ENCODE data around the gene PRKCZ. TPM values are rescaled to one million over a fixed set of nuclear protein-coding genes. Genes with fewer than 3 reads are reported as not detected.
"Not testable (repeated sequence)": the region's sequence is repeated elsewhere in the genome, so short reads cannot be mapped to it uniquely, and the experiment has no call there.

PRKCZ gene
- polyA plus RNA-seq, 1 of the 3 experiments (the other 2 are of a cell fraction) = 24.2 TPM

DNA sequence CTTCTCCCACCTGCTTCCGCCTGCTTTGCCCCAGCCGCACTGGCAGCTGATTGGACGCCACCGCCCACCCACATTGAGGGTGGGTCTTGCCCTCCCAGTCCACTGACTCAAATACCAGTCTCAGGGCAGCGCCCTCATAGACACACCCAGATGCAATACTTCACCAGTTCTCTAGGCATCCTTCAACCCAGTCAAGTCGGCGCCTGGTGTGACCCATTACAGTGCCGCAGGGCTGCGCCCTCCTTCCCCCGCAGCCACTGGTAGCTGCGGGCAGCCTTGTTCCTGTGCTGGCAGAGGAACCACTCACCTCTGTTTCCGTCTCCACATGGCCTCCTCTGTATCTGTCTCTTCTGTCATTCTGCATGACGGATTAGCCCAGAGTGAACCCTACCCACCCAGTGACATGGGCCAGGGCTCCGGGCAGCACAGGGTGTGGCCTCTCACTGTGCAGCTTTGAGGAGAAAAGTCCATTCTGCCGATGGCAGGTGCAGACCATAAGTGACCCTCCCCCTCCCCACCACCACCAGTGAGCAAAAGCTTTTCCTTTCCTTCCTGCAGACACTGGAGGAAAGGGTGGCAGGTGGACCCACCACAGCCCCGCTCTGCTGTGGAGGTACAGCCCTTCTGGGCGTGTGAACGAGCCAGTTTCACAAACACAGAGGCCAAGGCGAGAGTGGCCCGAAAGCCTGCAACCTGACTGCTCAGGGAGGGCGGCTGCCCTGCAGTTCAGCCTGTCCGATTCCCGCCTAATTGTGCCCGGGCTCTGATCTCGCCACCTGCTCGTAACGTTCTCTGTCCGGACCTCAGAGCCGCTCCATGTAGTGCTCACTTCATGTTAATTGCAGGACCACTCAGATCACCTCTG lies 87.3 kb downstream of the PRKCZ start:
- H3K4me3 ChIP-seq (ENCODE audit: low read depth in 2 of 2, low read length in 1 of 2) = no peak overlapping the region
- H3K27me3 ChIP-seq (ENCODE audit: insufficient read depth) = no peaks in the 10 kb centered on the region
- H3K36me3 ChIP-seq (replicated peaks in 1 of 2; ENCODE audit: control insufficient read depth in 1 of 2, insufficient read depth in 2 of 2, low read length in 1 of 2) = no peaks in the 10 kb centered on the region
- H3K4me1 ChIP-seq (ENCODE audit: control insufficient read depth in 1 of 2, insufficient read depth in 2 of 2, low read depth in 1 of 2, low read length in 1 of 2) = peaks cover 0 to 28% of the 10 kb centered on the region in 2 experiments; a peak in 2 of 4 replicates
- no peaks in the 10 kb centered on the region for H3K9me3 ChIP-seq
- no peak overlapping the region for H2AFZ ChIP-seq (ENCODE audit: low read depth)
- DNase-seq = no peak
- TF ChIP-seq, protein P1, sequence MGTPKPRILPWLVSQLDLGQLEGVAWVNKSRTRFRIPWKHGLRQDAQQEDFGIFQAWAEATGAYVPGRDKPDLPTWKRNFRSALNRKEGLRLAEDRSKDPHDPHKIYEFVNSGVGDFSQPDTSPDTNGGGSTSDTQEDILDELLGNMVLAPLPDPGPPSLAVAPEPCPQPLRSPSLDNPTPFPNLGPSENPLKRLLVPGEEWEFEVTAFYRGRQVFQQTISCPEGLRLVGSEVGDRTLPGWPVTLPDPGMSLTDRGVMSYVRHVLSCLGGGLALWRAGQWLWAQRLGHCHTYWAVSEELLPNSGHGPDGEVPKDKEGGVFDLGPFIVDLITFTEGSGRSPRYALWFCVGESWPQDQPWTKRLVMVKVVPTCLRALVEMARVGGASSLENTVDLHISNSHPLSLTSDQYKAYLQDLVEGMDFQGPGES (IDR thresholded peaks at IDR 0.05; ENCODE audit: low read depth, low read length) = no peak
- TF ChIP-seq RXRA (IDR thresholded peaks at IDR 0.05; ENCODE audit: borderline replicate concordance, low read depth) (no peak), EZH2phosphoT487 (IDR thresholded peaks at IDR 0.05; ENCODE audit: borderline replicate concordance, low read depth) (no peak), NFIC (IDR thresholded peaks at IDR 0.05; ENCODE audit: borderline replicate concordance) (no peak), RFX5 (IDR thresholded peaks at IDR 0.05; ENCODE audit: low read length) (no peak), CHD2 (IDR thresholded peaks at IDR 0.05; ENCODE audit: low read length, partially characterized antibody) (no peak), YY1 (IDR thresholded peaks at IDR 0.05; ENCODE audit: low read depth) (no peak), FOXJ3 (CRISPR knock-in tag; IDR thresholded peaks at IDR 0.05) (no peak), TAF1 (IDR thresholded peaks at IDR 0.05; ENCODE audit: borderline replicate concordance, low read depth, low read length) (no peak), RCOR1 (IDR thresholded peaks at IDR 0.05; ENCODE audit: low read length) (no peak), JUND (IDR thresholded peaks at IDR 0.05) (no peak), ELF1 (IDR thresholded peaks at IDR 0.05) (no peak), POLR2AphosphoS5 (IDR thresholded peaks at IDR 0.05; ENCODE audit: low read depth, low read length) (no peak), GABPA (IDR thresholded peaks at IDR 0.05; ENCODE audit: low read depth) (no peak), GATA2 (CRISPR knock-in tag; IDR thresholded peaks at IDR 0.05) (no peak), TEAD4 (IDR thresholded peaks at IDR 0.05; ENCODE audit: borderline replicate concordance, insufficient read depth) (no peak)
- TF ChIP-seq, protein P2, sequence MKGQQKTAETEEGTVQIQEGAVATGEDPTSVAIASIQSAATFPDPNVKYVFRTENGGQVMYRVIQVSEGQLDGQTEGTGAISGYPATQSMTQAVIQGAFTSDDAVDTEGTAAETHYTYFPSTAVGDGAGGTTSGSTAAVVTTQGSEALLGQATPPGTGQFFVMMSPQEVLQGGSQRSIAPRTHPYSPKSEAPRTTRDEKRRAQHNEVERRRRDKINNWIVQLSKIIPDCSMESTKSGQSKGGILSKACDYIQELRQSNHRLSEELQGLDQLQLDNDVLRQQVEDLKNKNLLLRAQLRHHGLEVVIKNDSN (IDR thresholded peaks at IDR 0.05; ENCODE audit: borderline replicate concordance, low read depth) = no peak
- no peaks in the 10 kb centered on the region for H3K79me2 ChIP-seq (ENCODE audit: insufficient read depth)
- H3K4me2 ChIP-seq = no peak overlapping the region
- ChIA-PET CTCF (interaction anchor here (3.3 to 10.3 kb wide), 2 partner anchors 10 to 37 kb away, joined by 14 to 65 read pairs; no protein-coding TSS in a partner anchor), POLR2A (no interaction called here)
- peaks cover 9% of the 10 kb centered on the region for H3F3A ChIP-seq (replicated peaks; ENCODE audit: insufficient read depth)
- WGBS (ENCODE audit: low lambda C conversion rate) = 85% methylated on average over 23 of the region's 29 CpGs
- H3K9ac ChIP-seq = no peak overlapping the region
- no peaks in the 10 kb centered on the region for H3K9me2 ChIP-seq
- no peak overlapping the region for H3K27ac ChIP-seq (ENCODE audit: low read depth in 2 of 2, low read length in 1 of 2)
- H4K20me1 ChIP-seq (ENCODE audit: insufficient read depth) = no peaks in the 10 kb centered on the region

DNA sequence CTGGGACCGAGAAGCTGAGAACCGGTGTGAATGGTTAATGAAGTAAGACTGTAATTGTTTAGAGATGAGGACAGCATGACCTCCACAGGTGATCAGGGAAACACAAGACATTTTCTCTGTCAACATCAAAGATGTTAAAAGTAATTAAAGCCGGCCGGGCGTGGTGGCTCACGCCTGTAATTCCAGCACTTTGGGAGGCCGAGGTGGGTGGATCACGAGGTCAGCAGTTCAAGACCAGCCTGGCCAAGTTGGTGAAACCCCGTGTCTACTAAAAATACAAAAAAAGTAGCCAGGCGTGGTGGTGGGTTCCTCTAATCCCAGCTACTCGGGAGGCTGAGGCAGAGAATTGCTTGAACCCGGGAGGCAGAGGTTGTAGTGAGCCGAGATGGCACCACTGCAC lies 88.9 kb downstream of the PRKCZ start:
- H3K27me3 ChIP-seq (ENCODE audit: insufficient read depth); H3K36me3 ChIP-seq (replicated peaks in 1 of 2; ENCODE audit: control insufficient read depth in 1 of 2, insufficient read depth in 2 of 2, low read length in 1 of 2); H3K4me2 ChIP-seq; POLR2A ChIA-PET; H3K9ac ChIP-seq; H3K9me3 ChIP-seq; H2AFZ ChIP-seq (ENCODE audit: low read depth); H3F3A ChIP-seq (replicated peaks; ENCODE audit: insufficient read depth); H3K9me2 ChIP-seq; H3K79me2 ChIP-seq (ENCODE audit: insufficient read depth); H3K27ac ChIP-seq (ENCODE audit: low read depth in 2 of 2, low read length in 1 of 2); DNase-seq; H3K4me3 ChIP-seq (ENCODE audit: low read depth in 2 of 2, low read length in 1 of 2); H4K20me1 ChIP-seq (ENCODE audit: insufficient read depth): not testable (repeated sequence)
- WGBS (ENCODE audit: low lambda C conversion rate) = 83% methylated on average over 13 of the region's 13 CpGs
- CTCF ChIA-PET = interaction anchor here (0.6 to 10.3 kb wide), 20 partner anchors 9 to 243 kb away, joined by 3 to 65 read pairs (median 5); partner anchors contain the start of gene FAAP20
- peaks cover 0 to 20% of the 10 kb centered on the region in 2 experiments; a peak in 1 of 4 replicates for H3K4me1 ChIP-seq (ENCODE audit: control insufficient read depth in 1 of 2, insufficient read depth in 2 of 2, low read depth in 1 of 2, low read length in 1 of 2)

Data from SK-N-SH (cell line).